ENCODE data around the gene FRMD8.

DNA sequence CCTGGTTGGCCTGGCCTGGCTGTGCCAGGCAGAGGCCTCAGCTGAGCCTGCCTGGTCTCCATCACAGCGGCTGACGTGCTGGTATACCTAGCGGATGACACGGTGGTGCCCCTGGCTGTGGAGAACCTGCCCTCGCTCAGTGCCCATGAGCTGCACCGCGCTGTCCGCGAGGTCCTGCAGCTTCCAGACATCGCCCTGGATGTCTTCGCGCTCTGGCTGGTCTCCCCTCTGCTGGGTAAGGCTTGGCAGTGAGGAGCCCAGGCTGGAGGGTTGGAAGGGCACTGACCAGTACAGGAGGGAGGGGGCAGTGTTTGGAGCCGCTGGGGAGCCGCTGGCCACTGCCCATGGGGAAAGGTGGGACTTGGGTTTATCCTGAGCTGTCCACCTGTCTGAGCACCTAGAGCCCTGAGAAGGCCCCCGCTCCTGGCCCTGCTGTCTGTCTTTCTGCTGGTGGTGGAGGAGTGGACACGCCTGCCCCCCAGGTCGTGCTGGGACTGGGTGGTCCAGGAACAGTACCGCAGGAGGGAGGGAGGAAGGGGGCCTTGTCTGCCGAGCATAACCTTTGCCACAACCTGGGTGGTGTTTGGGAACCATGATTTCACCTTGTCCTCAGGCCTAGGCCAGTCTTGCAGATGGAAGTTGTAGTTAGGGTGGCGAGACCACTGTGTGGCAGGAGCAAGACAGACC, 3.0 kb downstream of the FRMD8 start:
- no peak for TF ChIP-seq EZH2 (IDR thresholded peaks at IDR 0.05; ENCODE audit: low read length)
- TF ChIP-seq, protein P1, sequence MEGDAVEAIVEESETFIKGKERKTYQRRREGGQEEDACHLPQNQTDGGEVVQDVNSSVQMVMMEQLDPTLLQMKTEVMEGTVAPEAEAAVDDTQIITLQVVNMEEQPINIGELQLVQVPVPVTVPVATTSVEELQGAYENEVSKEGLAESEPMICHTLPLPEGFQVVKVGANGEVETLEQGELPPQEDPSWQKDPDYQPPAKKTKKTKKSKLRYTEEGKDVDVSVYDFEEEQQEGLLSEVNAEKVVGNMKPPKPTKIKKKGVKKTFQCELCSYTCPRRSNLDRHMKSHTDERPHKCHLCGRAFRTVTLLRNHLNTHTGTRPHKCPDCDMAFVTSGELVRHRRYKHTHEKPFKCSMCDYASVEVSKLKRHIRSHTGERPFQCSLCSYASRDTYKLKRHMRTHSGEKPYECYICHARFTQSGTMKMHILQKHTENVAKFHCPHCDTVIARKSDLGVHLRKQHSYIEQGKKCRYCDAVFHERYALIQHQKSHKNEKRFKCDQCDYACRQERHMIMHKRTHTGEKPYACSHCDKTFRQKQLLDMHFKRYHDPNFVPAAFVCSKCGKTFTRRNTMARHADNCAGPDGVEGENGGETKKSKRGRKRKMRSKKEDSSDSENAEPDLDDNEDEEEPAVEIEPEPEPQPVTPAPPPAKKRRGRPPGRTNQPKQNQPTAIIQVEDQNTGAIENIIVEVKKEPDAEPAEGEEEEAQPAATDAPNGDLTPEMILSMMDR (optimal IDR thresholded peaks at IDR 0.05 in 1 of 3, IDR thresholded peaks at IDR 0.05 in 1 of 3, conservative IDR thresholded peaks at IDR 0.05 in 1 of 3; ENCODE audit: extremely low read depth in 1 of 3, insufficient read depth in 2 of 3, low read length in 3 of 3), result no peak
